Brain microvascular endothelial cell (primary cell): ENCODE measurements around the gene MAD1L1.

Experiments
- DNase-seq: peaks from one replicate; pipeline ENCODE4 v3.0.0-alpha.2; 2020
- H3K27ac ChIP-seq: fragments of 250-450 bp; sonication (Bioruptor Pico); 2 replicates; pipeline ENCODE4 v1.5.1; 2020; ENCODE audit warnings: mild to moderate bottlenecking, moderate library complexity
- H3K27me3 ChIP-seq: fragments of 250-450 bp; sonication (Bioruptor Pico); replicated peaks from 2 replicates; pipeline ENCODE4 v1.5.1; 2020; ENCODE audit warnings: mild to moderate bottlenecking
- H3K36me3 ChIP-seq: fragments of 250-450 bp; sonication (Bioruptor Pico); replicated peaks from 2 replicates; pipeline ENCODE4 v1.5.1; 2020; ENCODE audit warnings: mild to moderate bottlenecking
- H3K4me3 ChIP-seq: 2 replicates; pipeline ENCODE4 v1.5.1; 2011; ENCODE audit warnings: low read depth, mild to moderate bottlenecking, control low read depth, low read length, moderate library complexity
- CTCF ChIP-seq: IDR thresholded peaks from 2 replicates; pipeline ENCODE4 v1.5.1; 2011; ENCODE audit warnings: low read depth, mild to moderate bottlenecking, moderate library complexity, low read length, control low read depth, inconsistent platforms; ENCODE audit errors: missing control alignments
- in situ Hi-C: cut with HindIII; loops from 2 replicates; pipeline ENCODE4 v1.10.0; 2017; ENCODE audit warnings: low sequenced_read_pairs, low pct_ligation_motif_present

Gene MAD1L1

DNA sequence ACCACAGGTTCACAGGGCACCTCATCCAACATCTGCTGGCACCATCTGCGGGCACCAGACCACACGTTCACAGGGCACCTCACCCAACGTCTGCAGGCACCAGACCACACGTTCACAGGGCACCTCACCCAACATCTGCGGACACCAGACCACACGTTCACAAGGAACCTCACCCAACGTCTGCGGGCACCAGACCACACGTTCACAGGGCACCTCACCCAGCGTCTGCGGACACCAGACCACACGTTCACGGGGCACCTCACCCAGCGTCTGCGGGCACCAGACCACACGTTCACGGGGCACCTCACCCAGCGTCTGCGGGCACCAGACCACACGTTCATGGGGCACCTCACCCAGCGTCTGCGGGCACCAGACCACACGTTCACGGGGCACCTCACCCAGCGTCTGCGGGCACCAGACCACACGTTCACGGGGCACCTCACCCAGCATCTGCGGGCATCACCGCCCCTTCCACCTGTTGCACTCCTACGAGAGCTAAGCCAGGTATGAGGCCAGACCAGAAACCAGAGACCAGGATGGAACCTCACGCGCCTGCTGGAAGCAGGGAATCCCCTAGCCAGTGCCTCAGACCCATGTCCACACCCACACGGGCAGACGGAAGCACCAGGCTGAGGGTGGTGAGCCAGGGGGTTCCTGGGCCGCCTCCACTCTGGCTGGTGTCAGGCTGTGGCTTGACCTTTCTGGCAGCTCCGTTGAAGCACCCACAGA is 182.8 kb downstream of the MAD1L1 start:
- no peak for DNase-seq
- H3K27ac ChIP-seq: no peak overlapping the region
- TF ChIP-seq CTCF: no peak
- in situ Hi-C loops: no loop called here
- H3K4me3 ChIP-seq: no peak overlapping the region
- no peaks in the 10 kb centered on the region for H3K36me3 ChIP-seq
- no peaks in the 10 kb centered on the region for H3K27me3 ChIP-seq

DNA sequence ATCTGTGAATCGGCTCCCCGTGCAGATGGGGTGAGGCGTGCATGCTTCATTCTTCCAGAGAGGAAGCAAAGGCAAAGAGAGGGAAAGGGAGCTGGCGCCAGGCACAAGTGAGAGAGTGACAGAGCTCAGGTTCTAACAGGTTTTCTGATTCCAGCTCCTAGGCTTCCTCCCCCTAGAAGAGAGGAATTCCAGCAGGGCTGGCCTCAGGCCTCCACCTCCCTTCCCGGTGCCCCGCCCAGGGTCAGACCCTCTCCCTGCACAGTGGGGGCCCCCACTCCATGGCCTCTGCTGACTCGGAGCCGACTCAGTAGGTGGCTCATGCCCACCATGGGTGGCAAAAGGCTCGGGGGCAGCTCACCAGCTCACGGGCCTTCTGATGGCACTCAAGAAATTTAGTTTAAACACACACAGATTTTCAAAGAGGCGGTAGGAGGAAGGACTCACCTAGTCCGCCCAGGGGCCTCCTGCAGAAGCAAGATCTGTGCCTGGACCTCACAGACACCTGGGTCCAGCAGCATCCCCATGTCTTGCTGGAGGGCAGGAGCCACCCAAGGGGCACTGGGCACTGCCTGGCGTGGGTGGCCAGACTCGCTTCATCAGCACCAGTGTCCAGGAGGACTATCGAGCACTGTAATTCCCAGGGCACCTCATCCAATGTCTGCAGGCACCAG is 183.5 kb downstream of the MAD1L1 start:
- Histone ChIP-seq H3K27ac (no peak overlapping the region), H3K36me3 (no peaks in the 10 kb centered on the region), H3K4me3 (no peak overlapping the region), H3K27me3 (no peaks in the 10 kb centered on the region)
- in situ Hi-C loops: no loop called here
- TF ChIP-seq CTCF: no peak
- DNase-seq: no peak

DNA sequence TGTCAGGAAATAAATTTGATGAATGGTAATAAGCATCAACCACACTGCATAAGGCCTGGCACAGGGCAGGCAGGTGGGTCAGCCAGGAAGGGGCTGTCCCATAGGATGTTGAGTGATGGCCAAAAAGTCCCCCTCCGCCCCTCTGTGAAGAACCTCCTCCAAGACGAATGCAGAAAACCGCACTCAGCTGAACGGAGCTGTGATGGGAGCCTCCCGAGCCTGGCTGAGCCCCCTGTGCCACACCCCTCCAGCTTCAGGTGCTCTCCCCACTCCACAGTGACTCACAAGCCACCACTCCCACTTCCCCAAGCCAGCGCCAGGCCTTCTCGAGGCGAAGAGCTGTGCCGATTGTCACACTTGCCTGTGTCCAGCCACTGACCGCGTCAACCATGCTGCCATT is 184.2 kb downstream of the MAD1L1 start:
- in situ Hi-C loops: no loop called here
- no peak overlapping the region for H3K4me3 ChIP-seq
- H3K27ac ChIP-seq: no peak overlapping the region
- TF ChIP-seq CTCF: no peak
- no peaks in the 10 kb centered on the region for H3K36me3 ChIP-seq
- no peaks in the 10 kb centered on the region for H3K27me3 ChIP-seq
- DNase-seq: no peak

GRCh38 chr7:2048006-2048405 is 184.7 kb downstream of the MAD1L1 start:
- Histone ChIP-seq H3K36me3 (no peaks in the 10 kb centered on the region), H3K27ac (no peak overlapping the region), H3K27me3 (no peaks in the 10 kb centered on the region), H3K4me3 (no peak overlapping the region)
- no peak for TF ChIP-seq CTCF
- in situ Hi-C loops: no loop called here
- DNase-seq: no peak

- no peaks in the 10 kb centered on the region for H3K36me3 ChIP-seq
- H3K27me3 ChIP-seq: no peaks in the 10 kb centered on the region
- TF ChIP-seq CTCF: no peak
- H3K27ac ChIP-seq: no peak overlapping the region
- H3K4me3 ChIP-seq: no peak overlapping the region
- in situ Hi-C loops: no loop called here
- DNase-seq: no peak
Measured at GRCh38 chr7:2046581-2047565, 185.9 kb downstream of the MAD1L1 start.
